KMS-11 (cell line): ENCODE data around the gene ZMYND10.
A peak's percentile ranks its signal among the peaks of the same experiment; 100 is the strongest.

ENCODE experiments used
- H2AFZ ChIP-seq: fragments of 200-600 bp; sonication (generic); 2 replicates; pipeline ENCODE4 v1.6.1; 2016; ENCODE audit warnings: antibody characterized with exemption, mixed run types, low read depth
- H3K27ac ChIP-seq: fragments of 200-600 bp; sonication (generic); 2 replicates; pipeline ENCODE4 v1.6.1; 2016; ENCODE audit warnings: mild to moderate bottlenecking, mixed run types
- H3K27me3 ChIP-seq: fragments of 200-600 bp; sonication (generic); 2 replicates; pipeline ENCODE4 v1.6.1; 2017; ENCODE audit warnings: mild to moderate bottlenecking, low read depth, mixed run types, moderate library complexity; ENCODE audit not compliant: insufficient read depth
- H3K36me3 ChIP-seq: fragments of 200-600 bp; sonication (generic); 2 replicates; pipeline ENCODE4 v1.6.1; 2017; ENCODE audit warnings: mild to moderate bottlenecking, mixed run types; ENCODE audit not compliant: insufficient read depth
- H3K4me1 ChIP-seq: fragments of 200-600 bp; sonication (generic); 2 replicates; pipeline ENCODE4 v1.6.1; 2016; ENCODE audit warnings: mild to moderate bottlenecking, low read depth, mixed run types; ENCODE audit not compliant: poor library complexity, severe bottlenecking
- H3K4me2 ChIP-seq: fragments of 200-600 bp; sonication (generic); 2 replicates; pipeline ENCODE4 v1.7.0; 2016; ENCODE audit warnings: mild to moderate bottlenecking, mixed run types
- H3K4me3 ChIP-seq: fragments of 200-600 bp; sonication (generic); IDR thresholded peaks from 2 replicates; pipeline ENCODE4 v1.6.1; 2017; ENCODE audit warnings: low read depth, low read length, mixed read lengths; ENCODE audit not compliant: insufficient read depth
- H3K79me2 ChIP-seq: fragments of 200-600 bp; sonication (generic); 2 replicates; pipeline ENCODE4 v1.6.1; 2016; ENCODE audit warnings: low read depth, mixed run types; ENCODE audit not compliant: insufficient read depth
- H3K9ac ChIP-seq: fragments of 200-600 bp; sonication (generic); 2 replicates; pipeline ENCODE4 v1.6.1; 2016; ENCODE audit warnings: mild to moderate bottlenecking, mixed run types
- H4K20me1 ChIP-seq: fragments of 200-600 bp; sonication (generic); 2 replicates; pipeline ENCODE4 v1.6.1; 2016; ENCODE audit warnings: mild to moderate bottlenecking, mixed run types; ENCODE audit not compliant: insufficient read depth
- TF ChIP-seq, protein P1 (sequence below): fragments of 200-600 bp; sonication (generic); conservative IDR thresholded peaks from 2 replicates; pipeline ENCODE4 v1.6.1; 2017; ENCODE audit warnings: low read depth, mild to moderate bottlenecking, antibody characterized with exemption, low read length, moderate library complexity, mixed read lengths

Gene ZMYND10

DNA sequence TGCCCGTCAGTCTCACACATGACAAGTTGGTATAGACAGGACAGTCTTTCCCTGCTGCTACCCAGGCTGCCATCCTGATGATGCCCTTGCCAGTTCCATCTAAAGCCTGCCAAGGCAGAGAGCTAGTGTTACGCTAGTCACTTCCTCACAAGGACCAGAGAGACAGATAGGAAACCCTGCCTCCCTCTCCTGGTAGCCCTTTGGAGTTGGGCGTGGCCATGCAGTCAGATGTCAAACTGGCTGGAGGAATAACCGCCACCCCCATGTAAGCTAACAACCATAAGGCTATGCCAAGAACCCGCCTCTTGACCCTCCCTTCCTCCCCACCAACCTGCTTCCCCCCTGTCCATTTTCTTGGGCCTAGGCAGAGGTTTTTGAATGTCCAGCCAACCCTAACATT, 11.0 kb upstream of the ZMYND10 start:
- Histone ChIP-seq H3K27ac (no peak overlapping the region), H2AFZ (no peak overlapping the region), H4K20me1 (no peaks in the 10 kb centered on the region), H3K4me1 (peaks cover 15% of the 10 kb centered on the region), H3K4me2 (peak overlapping the region; percentile 57), H3K36me3 (no peaks in the 10 kb centered on the region), H3K79me2 (peaks cover 24% of the 10 kb centered on the region; the same call in 1 of the 2 replicates), H3K27me3 (no peaks in the 10 kb centered on the region), H3K9ac (no peak overlapping the region), H3K4me3 (peak overlapping the region; percentile 4)
- TF ChIP-seq, protein P1, sequence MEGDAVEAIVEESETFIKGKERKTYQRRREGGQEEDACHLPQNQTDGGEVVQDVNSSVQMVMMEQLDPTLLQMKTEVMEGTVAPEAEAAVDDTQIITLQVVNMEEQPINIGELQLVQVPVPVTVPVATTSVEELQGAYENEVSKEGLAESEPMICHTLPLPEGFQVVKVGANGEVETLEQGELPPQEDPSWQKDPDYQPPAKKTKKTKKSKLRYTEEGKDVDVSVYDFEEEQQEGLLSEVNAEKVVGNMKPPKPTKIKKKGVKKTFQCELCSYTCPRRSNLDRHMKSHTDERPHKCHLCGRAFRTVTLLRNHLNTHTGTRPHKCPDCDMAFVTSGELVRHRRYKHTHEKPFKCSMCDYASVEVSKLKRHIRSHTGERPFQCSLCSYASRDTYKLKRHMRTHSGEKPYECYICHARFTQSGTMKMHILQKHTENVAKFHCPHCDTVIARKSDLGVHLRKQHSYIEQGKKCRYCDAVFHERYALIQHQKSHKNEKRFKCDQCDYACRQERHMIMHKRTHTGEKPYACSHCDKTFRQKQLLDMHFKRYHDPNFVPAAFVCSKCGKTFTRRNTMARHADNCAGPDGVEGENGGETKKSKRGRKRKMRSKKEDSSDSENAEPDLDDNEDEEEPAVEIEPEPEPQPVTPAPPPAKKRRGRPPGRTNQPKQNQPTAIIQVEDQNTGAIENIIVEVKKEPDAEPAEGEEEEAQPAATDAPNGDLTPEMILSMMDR, result no peak

DNA sequence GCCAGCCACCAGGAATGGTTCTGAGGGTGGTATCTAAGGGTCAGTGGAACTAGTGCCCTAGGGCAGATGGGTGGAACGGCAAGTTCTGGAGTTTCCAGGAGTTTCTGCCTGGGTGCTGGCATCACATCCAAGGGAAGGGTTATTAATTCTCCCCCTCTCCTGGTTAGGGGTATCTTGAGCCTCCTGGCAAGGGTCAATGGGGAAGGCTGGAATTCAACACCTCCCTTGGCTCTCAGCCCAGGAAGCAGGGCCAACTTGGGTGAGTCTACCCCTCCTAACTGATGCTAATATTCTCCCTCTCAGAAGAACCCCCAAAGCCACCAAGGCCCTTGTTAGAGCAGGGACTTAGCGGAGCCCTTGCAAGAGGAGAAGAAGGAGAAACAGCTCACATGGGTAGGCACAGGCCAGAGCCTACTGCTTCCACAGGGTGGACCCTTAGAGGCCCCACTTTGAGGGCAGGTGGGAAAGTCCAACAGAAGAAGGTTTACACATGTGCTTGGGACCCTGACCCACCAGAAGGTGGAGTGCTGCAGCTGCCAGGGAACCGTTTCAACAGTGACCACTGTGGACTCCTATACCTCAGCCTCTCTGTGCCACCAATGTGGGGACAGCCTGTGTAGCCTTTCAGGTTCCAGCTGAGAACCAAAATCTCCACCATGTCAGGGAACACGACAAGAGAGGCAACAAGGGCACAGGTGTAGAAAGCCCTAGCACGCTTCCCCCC, 10.5 kb upstream of the ZMYND10 start:
- Histone ChIP-seq H3K36me3 (no peaks in the 10 kb centered on the region), H3K9ac (no peak overlapping the region), H3K27me3 (no peaks in the 10 kb centered on the region), H3K79me2 (peaks cover 24% of the 10 kb centered on the region; the same call in 1 of the 2 replicates), H4K20me1 (no peaks in the 10 kb centered on the region), H3K27ac (no peak overlapping the region), H3K4me3 (no peak overlapping the region), H2AFZ (no peak overlapping the region), H3K4me1 (peaks cover 15% of the 10 kb centered on the region), H3K4me2 (peak overlapping the region; percentile 57; the same call in 1 of the 2 replicates)
- TF ChIP-seq, protein P1, result no peak

DNA sequence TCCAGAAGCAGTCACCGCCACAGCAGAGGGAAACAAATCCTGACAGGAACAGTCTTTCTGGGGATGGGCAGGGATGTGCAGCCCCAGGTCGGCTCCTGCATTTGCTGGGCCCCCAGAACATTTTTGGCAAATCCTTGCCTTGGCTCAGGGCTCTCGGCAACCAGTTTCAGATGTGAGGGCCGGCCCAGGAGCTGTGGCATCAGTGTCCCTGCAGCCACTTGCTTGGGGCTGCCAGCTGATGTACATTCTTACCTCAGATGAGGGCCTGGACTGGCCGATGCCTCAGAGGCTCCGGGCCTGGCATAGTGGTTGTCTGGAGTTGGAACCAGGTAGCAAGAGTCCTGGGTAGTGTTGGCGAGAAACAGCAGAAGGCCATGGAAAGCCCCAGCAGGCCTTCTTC, 9.3 kb upstream of the ZMYND10 start:
- Histone ChIP-seq H3K4me1 (peaks cover 14% of the 10 kb centered on the region), H3K9ac (no peak overlapping the region), H3K36me3 (no peaks in the 10 kb centered on the region), H2AFZ (no peak overlapping the region), H4K20me1 (no peaks in the 10 kb centered on the region), H3K27me3 (no peaks in the 10 kb centered on the region), H3K4me3 (no peak overlapping the region), H3K79me2 (peaks cover 24% of the 10 kb centered on the region; the same call in 1 of the 2 replicates), H3K4me2 (no peak overlapping the region), H3K27ac (no peak overlapping the region)
- TF ChIP-seq, protein P1, result no peak

DNA sequence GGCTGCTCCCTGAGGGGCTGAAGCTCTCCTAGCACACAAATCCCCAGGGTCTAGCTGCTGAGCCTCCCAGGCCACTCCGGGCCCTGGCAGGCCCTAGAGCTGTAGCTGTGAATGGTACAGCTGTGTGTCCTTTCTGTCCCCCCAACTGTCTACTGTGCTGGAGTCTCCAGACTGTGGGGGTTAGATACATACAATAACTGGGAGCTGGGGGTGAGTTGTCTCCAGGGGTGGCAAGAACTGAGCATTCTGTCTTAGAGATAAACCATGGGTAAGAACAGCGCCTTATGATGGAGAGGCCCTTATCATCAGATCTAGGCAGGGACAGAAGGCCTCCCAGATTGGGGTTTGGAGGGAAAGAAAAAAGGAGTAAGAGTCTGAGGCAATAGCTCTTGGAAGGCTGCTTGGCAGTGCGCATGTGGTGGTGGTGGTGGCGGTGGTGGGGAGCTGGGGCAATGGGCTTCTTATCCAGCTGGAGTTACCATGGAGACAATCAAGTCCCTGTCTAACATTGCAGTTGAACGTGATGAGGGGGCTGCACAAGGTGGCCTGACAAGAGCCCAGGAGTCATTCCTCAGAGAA, 8.7 kb upstream of the ZMYND10 start:
- Histone ChIP-seq H3K36me3 (no peaks in the 10 kb centered on the region), H3K4me3 (no peak overlapping the region), H3K27ac (no peak overlapping the region), H2AFZ (no peak overlapping the region), H4K20me1 (no peaks in the 10 kb centered on the region), H3K4me1 (peaks cover 19% of the 10 kb centered on the region), H3K9ac (no peak overlapping the region), H3K79me2 (peaks cover 24% of the 10 kb centered on the region; the same call in 1 of the 2 replicates), H3K27me3 (no peaks in the 10 kb centered on the region), H3K4me2 (no peak overlapping the region)
- TF ChIP-seq, protein P1, result no peak
